ENCODE results near the gene ANO8. TPM values are rescaled to one million over a fixed set of nuclear protein-coding genes. Genes with fewer than 3 reads are reported as not detected.

The ANO8 gene
- total and polyA plus RNA-seq, 3 donors (not counting 1 experiment from before 2014, with no cell fraction given), result 1.3 to 10.8 (median 3.5) TPM

Other genes starting within 250 kb of the ANO8 start
- gene USE1, start 119.5 kb downstream of the ANO8 start, total RNA-seq, result 10 to 100 TPM; 18.4 to 24.0 TPM
- gene USE1, start 119.5 kb downstream of the ANO8 start, polyA plus RNA-seq, result 24.2 TPM
- 10 to 100 TPM in 1 of 2 donors, 1 to 10 TPM in 1; 2.5 to 16.0 TPM for gene OCEL1, start 108.6 kb downstream of the ANO8 start, total RNA-seq
- gene OCEL1, start 108.6 kb downstream of the ANO8 start, polyA plus RNA-seq, result 6.1 TPM
- 10 to 100 TPM; 41.1 to 48.8 TPM for gene NR2F6, start 88.9 kb downstream of the ANO8 start, total RNA-seq
- gene NR2F6, start 88.9 kb downstream of the ANO8 start, polyA plus RNA-seq, result 25.3 TPM
- gene USHBP1, start 70.1 kb downstream of the ANO8 start, total RNA-seq, result not detected
- not detected for gene USHBP1, start 70.1 kb downstream of the ANO8 start, polyA plus RNA-seq
- gene BABAM1, start 67.4 kb downstream of the ANO8 start, total RNA-seq, result 10 to 100 TPM; 59.0 to 70.7 TPM
- gene BABAM1, start 67.4 kb downstream of the ANO8 start, polyA plus RNA-seq, result 94.5 TPM
- gene ANKLE1, start 53.0 kb downstream of the ANO8 start, total RNA-seq, result under 1 TPM; 0.47 to 0.50 TPM
- gene ANKLE1, start 53.0 kb downstream of the ANO8 start, polyA plus RNA-seq, result 0.24 TPM
- 10 to 100 TPM in 1 of 2 donors, 1 to 10 TPM in 1; 8.5 to 29.3 TPM for gene ABHD8, start 31.4 kb downstream of the ANO8 start, total RNA-seq
- gene ABHD8, start 31.4 kb downstream of the ANO8 start, polyA plus RNA-seq, result 3.6 TPM
- 10 to 100 TPM; 36.7 to 76.3 TPM for gene MRPL34, start 29.0 kb downstream of the ANO8 start, total RNA-seq
- 43.1 TPM for gene MRPL34, start 29.0 kb downstream of the ANO8 start, polyA plus RNA-seq
- gene DDA1, start 25.3 kb downstream of the ANO8 start, total RNA-seq, result 10 to 100 TPM; 35.8 to 83.1 TPM
- 72.6 TPM for gene DDA1, start 25.3 kb downstream of the ANO8 start, polyA plus RNA-seq
- 10 to 100 TPM; 17.5 to 35.3 TPM for gene GTPBP3, start 2.7 kb upstream of the ANO8 start, total RNA-seq
- 12.5 TPM for gene GTPBP3, start 2.7 kb upstream of the ANO8 start, polyA plus RNA-seq
- gene PLVAP, start 42.5 kb upstream of the ANO8 start, total RNA-seq, result not detected
- gene PLVAP, start 42.5 kb upstream of the ANO8 start, polyA plus RNA-seq, result not detected
- gene CCDC194, start 59.3 kb upstream of the ANO8 start, total RNA-seq, result not detected
- gene CCDC194, start 59.3 kb upstream of the ANO8 start, polyA plus RNA-seq, result not detected
- 1 to 10 TPM in 1 of 2 donors, under 1 TPM in 1; 0.61 to 3.7 TPM for gene BST2, start 70.8 kb upstream of the ANO8 start, total RNA-seq
- 2.6 TPM for gene BST2, start 70.8 kb upstream of the ANO8 start, polyA plus RNA-seq
- gene MVB12A, start 85.2 kb upstream of the ANO8 start, total RNA-seq, result 10 to 100 TPM; 32.2 to 50.1 TPM
- 57.2 TPM for gene MVB12A, start 85.2 kb upstream of the ANO8 start, polyA plus RNA-seq
- gene TMEM221, start 113.8 kb upstream of the ANO8 start, total RNA-seq, result 1 to 10 TPM in 1 of 2 donors, under 1 TPM in 1; 0.17 to 1.4 TPM
- 0.35 TPM for gene TMEM221, start 113.8 kb upstream of the ANO8 start, polyA plus RNA-seq
- not detected for gene NXNL1, start 126.1 kb upstream of the ANO8 start, total RNA-seq
- gene NXNL1, start 126.1 kb upstream of the ANO8 start, polyA plus RNA-seq, result not detected
- 10 to 100 TPM; 42.2 to 90.4 TPM for gene SLC27A1, start 135.7 kb upstream of the ANO8 start, total RNA-seq
- gene SLC27A1, start 135.7 kb upstream of the ANO8 start, polyA plus RNA-seq, result 17.1 TPM
- 100 to 1,000 TPM in 1 of 2 donors, 10 to 100 TPM in 1; 57.2 to 101 TPM for gene PGLS, start 176.8 kb upstream of the ANO8 start, total RNA-seq
- gene PGLS, start 176.8 kb upstream of the ANO8 start, polyA plus RNA-seq, result 56.6 TPM
- 10 to 100 TPM; 74.2 to 92.5 TPM for gene COLGALT1, start 220.8 kb upstream of the ANO8 start, total RNA-seq
- 127 TPM for gene COLGALT1, start 220.8 kb upstream of the ANO8 start, polyA plus RNA-seq

All from mammary epithelial cell (primary cell).